D721Med (cell line): ENCODE data around the gene CPNE2.
"Not testable (repeated sequence)": the region's sequence is repeated elsewhere in the genome, so short reads cannot be mapped to it uniquely, and the experiment has no call there.

ENCODE experiments used
- DNase-seq: peaks from one replicate; pipeline ENCODE4 v3.0.0; 2011; ENCODE audit warnings: low spot score; ENCODE audit not compliant: insufficient read length
- FAIRE-seq: peaks from 2 replicates; lab custom pipeline; 2011; peaks lifted over from hg19 to GRCh38; lab: Jason Lieb, UNC
- TF ChIP-seq, protein P1 (sequence below): IDR thresholded peaks from 2 replicates; pipeline ENCODE4 v1.5.1; 2012; ENCODE audit warnings: mild to moderate bottlenecking, control low read depth; ENCODE audit not compliant: insufficient read depth; ENCODE audit errors: missing control alignments

CPNE2 gene

DNA sequence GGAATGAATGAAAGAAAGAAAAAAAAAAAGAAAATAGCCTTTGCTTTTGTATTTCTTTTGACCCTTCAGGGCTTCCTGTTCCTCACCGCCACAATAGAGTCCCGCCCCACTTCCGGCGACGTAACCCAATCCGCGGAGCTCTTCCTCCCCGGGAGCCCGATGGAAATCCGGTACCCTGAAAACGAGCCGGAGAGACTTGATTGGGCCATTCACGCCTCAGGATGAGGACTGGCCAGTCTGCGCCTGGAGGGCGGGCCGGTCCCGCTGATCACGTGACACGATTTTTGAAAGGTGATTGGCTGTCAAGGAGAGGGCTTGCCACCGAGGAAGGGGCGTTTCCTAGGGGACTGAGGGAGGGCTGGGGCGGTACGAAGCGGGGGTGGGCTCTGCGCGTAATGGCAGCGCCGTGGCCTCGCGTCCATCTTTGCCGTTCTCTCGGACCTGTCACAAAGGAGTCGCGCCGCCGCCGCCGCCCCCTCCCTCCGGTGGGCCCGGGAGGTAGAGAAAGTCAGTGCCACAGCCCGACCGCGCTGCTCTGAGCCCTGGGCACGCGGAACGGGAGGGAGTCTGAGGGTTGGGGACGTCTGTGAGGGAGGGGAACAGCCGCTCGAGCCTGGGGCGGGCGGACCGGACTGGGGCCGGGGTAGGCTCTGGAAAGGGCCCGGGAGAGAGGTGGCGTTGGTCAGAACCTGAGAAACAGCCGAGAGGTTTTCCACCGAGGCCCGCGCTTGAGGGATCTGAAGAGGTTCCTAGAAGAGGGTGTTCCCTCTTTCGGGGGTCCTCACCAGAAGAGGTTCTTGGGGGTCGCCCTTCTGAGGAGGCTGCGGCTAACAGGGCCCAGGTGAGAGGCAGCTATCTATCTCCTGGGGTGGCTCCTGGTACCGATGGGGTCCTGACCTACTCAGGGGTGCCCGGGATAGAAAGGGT, 93.8 kb downstream of the CPNE2 start, which contains the start of the genes PSME3IP1 and RSPRY1:
PSME3IP1 (minus strand) TSS at position 95 of the 927 bp plus-strand sequence. CDS start 12,185 bp downstream, outside the sequence.
RSPRY1 (plus strand) TSS at position 385 of the 927 bp plus-strand sequence. CDS start 18,330 bp downstream, outside the sequence.
- DNase-seq (peak; percentile 60), FAIRE-seq (no peak)
- TF ChIP-seq, protein P1, sequence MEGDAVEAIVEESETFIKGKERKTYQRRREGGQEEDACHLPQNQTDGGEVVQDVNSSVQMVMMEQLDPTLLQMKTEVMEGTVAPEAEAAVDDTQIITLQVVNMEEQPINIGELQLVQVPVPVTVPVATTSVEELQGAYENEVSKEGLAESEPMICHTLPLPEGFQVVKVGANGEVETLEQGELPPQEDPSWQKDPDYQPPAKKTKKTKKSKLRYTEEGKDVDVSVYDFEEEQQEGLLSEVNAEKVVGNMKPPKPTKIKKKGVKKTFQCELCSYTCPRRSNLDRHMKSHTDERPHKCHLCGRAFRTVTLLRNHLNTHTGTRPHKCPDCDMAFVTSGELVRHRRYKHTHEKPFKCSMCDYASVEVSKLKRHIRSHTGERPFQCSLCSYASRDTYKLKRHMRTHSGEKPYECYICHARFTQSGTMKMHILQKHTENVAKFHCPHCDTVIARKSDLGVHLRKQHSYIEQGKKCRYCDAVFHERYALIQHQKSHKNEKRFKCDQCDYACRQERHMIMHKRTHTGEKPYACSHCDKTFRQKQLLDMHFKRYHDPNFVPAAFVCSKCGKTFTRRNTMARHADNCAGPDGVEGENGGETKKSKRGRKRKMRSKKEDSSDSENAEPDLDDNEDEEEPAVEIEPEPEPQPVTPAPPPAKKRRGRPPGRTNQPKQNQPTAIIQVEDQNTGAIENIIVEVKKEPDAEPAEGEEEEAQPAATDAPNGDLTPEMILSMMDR = no peak

DNA sequence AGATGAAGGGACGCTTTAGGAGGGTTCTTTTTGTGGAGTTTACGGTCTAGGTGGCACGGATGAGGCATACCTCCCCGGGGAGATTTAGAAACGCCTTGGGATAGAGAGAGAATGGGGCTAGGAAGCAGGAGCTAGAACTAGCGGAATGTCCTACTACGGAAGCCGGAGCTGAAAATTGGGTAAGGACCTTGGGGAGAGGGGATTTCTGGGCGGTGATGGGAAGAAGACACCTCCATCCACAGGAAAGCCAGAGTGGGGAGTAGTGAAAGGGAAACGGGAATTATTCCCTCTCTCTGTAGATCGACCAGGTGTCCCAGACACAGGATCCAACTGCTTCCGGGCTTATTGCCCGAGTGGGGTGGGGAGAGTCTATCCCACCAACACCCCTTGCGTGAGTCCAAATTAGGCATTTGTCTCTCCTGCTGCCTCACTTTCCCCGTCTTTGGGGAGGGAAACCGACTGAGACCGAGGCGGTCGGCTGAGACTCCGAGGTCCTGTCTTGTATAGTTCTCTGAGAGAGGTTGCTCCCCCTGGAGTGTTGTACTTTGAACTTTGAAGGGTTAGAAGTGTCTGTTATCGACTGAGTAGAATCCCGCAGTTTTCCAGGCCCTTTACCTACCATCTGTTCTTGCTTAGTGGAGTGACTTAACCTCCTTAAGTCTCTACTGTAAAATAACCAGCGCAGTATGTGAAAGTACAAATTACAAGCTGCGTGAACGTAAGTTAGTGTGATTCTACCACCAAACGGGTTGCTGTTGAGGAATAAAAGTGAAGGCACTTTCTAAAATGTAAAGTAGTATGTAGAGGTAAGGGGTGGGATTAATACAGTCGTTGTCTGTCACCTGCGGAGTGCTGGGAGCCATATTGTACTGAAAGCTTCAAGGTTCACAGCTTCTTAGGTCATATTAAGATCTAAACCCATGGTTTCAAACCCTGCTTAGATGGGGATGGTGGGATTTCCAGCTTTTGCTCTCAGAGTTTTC, 94.8 kb downstream of the CPNE2 start:
- FAIRE-seq (no peak), DNase-seq (no peak)
- TF ChIP-seq, protein P1 = no peak

DNA sequence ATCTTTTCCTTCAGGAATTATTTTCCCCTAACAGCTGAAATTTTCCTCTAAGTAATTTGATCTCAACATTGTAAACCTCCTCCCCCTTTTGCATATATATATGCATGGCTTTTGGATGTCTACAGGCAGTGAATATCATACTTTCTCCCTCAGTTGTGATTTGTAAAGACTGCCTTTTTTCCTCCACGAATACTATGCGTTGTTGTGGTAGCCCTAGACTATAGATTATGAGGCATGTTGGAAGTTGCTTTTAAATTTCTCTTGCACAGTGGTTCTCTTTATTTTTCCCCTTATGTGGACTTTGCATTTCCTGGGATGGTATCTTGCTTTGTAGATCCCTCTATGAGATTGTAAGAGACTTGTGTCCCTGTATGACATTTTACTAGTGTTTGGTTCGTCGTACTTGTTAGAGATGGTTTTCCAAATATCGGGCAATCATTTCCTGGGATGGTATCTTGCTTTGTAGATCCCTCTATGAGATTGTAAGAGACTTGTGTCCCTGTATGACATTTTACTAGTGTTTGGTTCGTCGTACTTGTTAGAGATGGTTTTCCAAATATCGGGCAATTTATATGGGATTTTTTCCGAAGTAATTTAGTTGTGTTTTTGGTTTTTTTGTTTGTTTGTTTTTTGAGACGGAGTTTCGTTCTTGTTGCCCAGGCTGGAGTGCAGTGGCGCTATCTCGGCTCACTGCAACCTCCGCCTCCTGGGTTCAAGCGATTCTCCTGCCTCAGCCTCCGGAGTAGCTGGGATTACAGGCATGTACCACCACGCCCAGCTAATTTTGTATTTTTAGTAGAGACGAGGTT, 95.7 kb downstream of the CPNE2 start:
- DNase-seq, FAIRE-seq: not testable (repeated sequence)

DNA sequence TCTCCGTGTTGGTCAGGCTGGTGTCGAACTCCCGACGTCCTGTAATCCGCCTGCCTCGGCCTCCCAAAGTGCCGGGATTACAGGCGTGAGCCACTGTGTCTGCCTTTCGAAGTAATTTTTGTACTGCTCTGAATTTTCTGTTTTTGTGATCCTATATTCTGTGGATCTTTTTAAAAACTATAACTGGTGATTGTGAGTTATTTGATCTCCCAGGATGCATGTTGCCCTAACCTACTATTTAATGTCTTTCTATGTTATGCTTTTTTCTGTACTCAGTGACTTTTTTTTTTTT, 96.3 kb downstream of the CPNE2 start:
- TF ChIP-seq, protein P1 = no peak
- no peak for FAIRE-seq

DNA sequence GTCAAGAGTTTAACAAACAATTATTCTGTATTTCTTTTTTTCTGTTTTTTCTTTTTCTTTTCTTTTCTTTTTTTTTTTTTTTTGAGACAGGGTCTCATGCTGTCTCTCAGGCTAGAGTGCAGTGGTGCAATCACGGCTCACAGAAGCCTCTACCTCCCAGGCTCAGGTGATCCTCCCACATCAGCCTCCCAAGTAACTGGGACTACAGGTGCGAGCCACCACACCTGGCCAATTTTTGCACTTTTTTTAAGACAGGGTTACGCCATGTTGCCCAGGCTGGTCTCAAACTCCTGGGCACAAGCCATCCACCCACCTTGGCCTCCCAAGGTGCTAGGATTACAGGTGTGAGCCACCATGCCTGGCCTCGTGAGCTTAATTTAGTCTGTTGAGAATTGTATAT, 97.1 kb downstream of the CPNE2 start:
- not testable (repeated sequence) for DNase-seq, FAIRE-seq

More for the DNA sequence above, 96.3 kb downstream of the CPNE2 start:
- DNase-seq = no peak

DNA sequence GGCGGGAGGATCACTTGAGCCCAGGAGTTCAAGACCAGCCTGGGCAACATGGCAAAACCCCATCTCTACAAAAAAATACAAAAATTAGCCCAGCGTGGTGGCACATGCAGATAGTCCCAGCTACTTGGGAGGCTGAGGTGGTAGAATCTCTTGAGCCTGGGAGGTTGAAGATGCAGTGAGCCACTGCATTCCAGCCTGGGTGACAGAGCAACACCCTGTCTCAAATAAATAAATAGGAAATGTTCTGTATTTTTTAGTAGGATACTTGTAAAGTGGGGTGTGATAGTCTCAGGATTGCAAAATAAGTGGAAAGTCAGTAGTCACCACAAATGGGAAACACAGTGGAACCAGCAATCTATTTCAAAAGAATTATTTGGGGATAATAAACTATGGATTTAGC, 97.8 kb downstream of the CPNE2 start:
- FAIRE-seq (no peak), DNase-seq (no peak)
- TF ChIP-seq, protein P1 = no peak

DNA sequence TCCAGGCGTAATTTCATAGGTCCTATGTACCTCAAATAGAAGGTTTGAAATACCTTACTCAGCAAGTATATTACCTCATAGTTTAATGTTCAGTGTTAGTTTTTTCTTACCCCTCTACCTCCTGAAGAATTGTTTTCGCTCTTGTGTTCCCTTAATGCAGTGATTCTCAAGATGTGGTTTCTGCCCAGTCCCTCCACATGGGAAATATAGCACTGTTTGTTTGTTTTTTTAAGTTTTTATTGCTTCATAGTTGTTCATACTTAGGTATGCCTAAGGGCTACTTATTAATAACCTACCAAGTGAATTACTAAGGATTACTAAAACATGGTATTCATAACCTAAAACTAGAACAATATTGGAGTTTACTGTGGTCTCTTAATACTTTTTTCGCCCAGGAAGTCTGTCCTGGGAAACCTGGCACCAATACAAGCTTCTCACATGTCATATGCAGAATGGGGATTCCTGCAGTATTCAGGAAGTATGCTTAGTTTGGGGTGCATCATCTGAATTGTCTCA, 98.7 kb downstream of the CPNE2 start:
- TF ChIP-seq, protein P1 = no peak
- DNase-seq = no peak
- no peak for FAIRE-seq
